ENCODE data around the gene TAS2R38.

DNA sequence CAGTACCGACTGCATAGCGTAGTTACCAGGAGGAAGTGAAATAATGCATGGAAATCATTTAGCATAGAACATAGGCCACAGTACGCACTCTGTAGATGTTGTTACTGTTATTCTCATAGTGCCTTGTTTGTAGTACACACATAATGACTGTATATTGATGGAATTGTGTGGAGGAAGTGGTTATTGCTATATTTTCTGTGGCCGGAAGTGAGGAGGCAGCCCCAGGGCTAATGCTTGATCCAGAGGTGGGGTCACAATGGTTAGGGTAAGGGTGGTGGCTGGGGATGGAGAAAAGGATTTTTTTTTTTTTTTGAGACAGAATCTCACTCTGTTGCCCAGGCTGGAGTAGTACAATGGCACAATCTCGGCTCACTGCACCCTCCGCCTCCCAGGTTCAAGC lies 17.6 kb upstream of the TAS2R38 start:
- no peak for TF ChIP-seq POLR2A (IDR thresholded peaks at IDR 0.05)
- TF ChIP-seq CTCF (IDR thresholded peaks at IDR 0.05) = no peak
- no peak for TF ChIP-seq EP300 (IDR thresholded peaks at IDR 0.05)
- TF ChIP-seq POLR2AphosphoS5 (IDR thresholded peaks at IDR 0.05) = no peak

Data from gastroesophageal sphincter (tissue), 3 donors.